ENCODE measurements around the gene HEATR5B.

Gene HEATR5B

GRCh38 chr2:37098416-37099118, 14.4 kb upstream of the HEATR5B start:
- DNase-seq (ENCODE audit: low read depth), result no peak
- no peak for TF ChIP-seq CTCF (IDR thresholded peaks at IDR 0.05; ENCODE audit: control insufficient read depth, extremely low read depth, insufficient read depth)
- no peak overlapping the region for H3K4me3 ChIP-seq (ENCODE audit: low read depth, low read length)

- no peak for DNase-seq (ENCODE audit: low read depth)
- TF ChIP-seq CTCF (IDR thresholded peaks at IDR 0.05; ENCODE audit: control insufficient read depth, extremely low read depth, insufficient read depth), result no peak
- no peak overlapping the region for H3K4me3 ChIP-seq (ENCODE audit: low read depth, low read length)
These were observed 12.4 kb upstream of the HEATR5B start for GRCh38 chr2:37096568-37096967.

GRCh38 chr2:37091873-37092272, 7.7 kb upstream of the HEATR5B start:
- TF ChIP-seq CTCF (IDR thresholded peaks at IDR 0.05; ENCODE audit: control insufficient read depth, extremely low read depth, insufficient read depth), result no peak
- no peak overlapping the region for H3K4me3 ChIP-seq (ENCODE audit: low read depth, low read length)
- no peak for DNase-seq (ENCODE audit: low read depth)

- no peak for DNase-seq (ENCODE audit: low read depth)
- H3K4me3 ChIP-seq (ENCODE audit: low read depth, low read length), result no peak overlapping the region
- TF ChIP-seq CTCF (IDR thresholded peaks at IDR 0.05; ENCODE audit: control insufficient read depth, extremely low read depth, insufficient read depth), result no peak
These were observed 5.9 kb upstream of the HEATR5B start for GRCh38 chr2:37090019-37090477.

GRCh38 chr2:37085731-37086147, 1.6 kb upstream of the HEATR5B start:
- DNase-seq (ENCODE audit: low read depth), result no peak
- H3K4me3 ChIP-seq (ENCODE audit: low read depth, low read length), result no peak overlapping the region
- TF ChIP-seq CTCF (IDR thresholded peaks at IDR 0.05; ENCODE audit: control insufficient read depth, extremely low read depth, insufficient read depth), result no peak

GRCh38 chr2:37084797-37085196, 625 bp upstream of the HEATR5B start:
- peak overlapping the region; percentile 69 for H3K4me3 ChIP-seq (ENCODE audit: low read depth, low read length)
- no peak for TF ChIP-seq CTCF (IDR thresholded peaks at IDR 0.05; ENCODE audit: control insufficient read depth, extremely low read depth, insufficient read depth)
- no peak for DNase-seq (ENCODE audit: low read depth)

- no peak for DNase-seq (ENCODE audit: low read depth)
- no peak for TF ChIP-seq CTCF (IDR thresholded peaks at IDR 0.05; ENCODE audit: control insufficient read depth, extremely low read depth, insufficient read depth)
- H3K4me3 ChIP-seq (ENCODE audit: low read depth, low read length), result no peak overlapping the region
These were observed 3.5 kb downstream of the HEATR5B start for GRCh38 chr2:37080689-37081088.
